ENCODE measurements around the gene SIN3A. TPM values are rescaled to one million over a fixed set of nuclear protein-coding genes. Genes with fewer than 3 reads are reported as not detected.
"Not testable (repeated sequence)": the region's sequence is repeated elsewhere in the genome, so short reads cannot be mapped to it uniquely, and the experiment has no call there.

SIN3A gene
- total RNA-seq, 1 donor from 2014 or later = 34.8 TPM

- no peak for DNase-seq
Observed at GRCh38 chr15:75356006-75356405, 95.5 kb downstream of the SIN3A start.

- no peak for DNase-seq
Observed at GRCh38 chr15:75355369-75355768, 96.1 kb downstream of the SIN3A start.

GRCh38 chr15:75354454-75354853 is 97.0 kb downstream of the SIN3A start:
- no peak for DNase-seq

- DNase-seq = no peak
Observed at GRCh38 chr15:75353604-75354003, 97.9 kb downstream of the SIN3A start.

- no peak for DNase-seq
Observed at GRCh38 chr15:75352186-75353080, 99.1 kb downstream of the SIN3A start.

GRCh38 chr15:75350601-75351361 is 100.7 kb downstream of the SIN3A start:
- DNase-seq = no peak

- no peak for DNase-seq
Observed at GRCh38 chr15:75349851-75350588, 101.5 kb downstream of the SIN3A start.

GRCh38 chr15:75349351-75349669 is 102.2 kb downstream of the SIN3A start:
- DNase-seq = not testable (repeated sequence)

GRCh38 chr15:75348562-75349350 is 102.7 kb downstream of the SIN3A start:
- no peak for DNase-seq

- DNase-seq = no peak
Observed at GRCh38 chr15:75348034-75348561, 103.4 kb downstream of the SIN3A start.

- peak; percentile 73 for DNase-seq
Observed at GRCh38 chr15:75347222-75348033, 104.1 kb downstream of the SIN3A start.

GRCh38 chr15:75346796-75347221 is 104.7 kb downstream of the SIN3A start, which contains the start of gene NEIL1:
Gene NEIL1, plus strand, starts transcription at chr15:75347039. Its CDS starts 1,867 bp downstream, at chr15:75348906.
- no peak for DNase-seq

GRCh38 chr15:75343953-75344352 is 107.5 kb downstream of the SIN3A start:
- not testable (repeated sequence) for DNase-seq

- DNase-seq = no peak
Observed at GRCh38 chr15:75342221-75342620, 109.3 kb downstream of the SIN3A start.

GRCh38 chr15:75339531-75340240 is 111.8 kb downstream of the SIN3A start:
- no peak for DNase-seq

- DNase-seq = no peak
Observed at GRCh38 chr15:75338661-75339240, 112.7 kb downstream of the SIN3A start.

- peak; percentile 94 for DNase-seq
Observed at GRCh38 chr15:75335705-75336355, 115.7 kb downstream of the SIN3A start, which contains the start of gene COMMD4. Gene COMMD4, plus strand, starts transcription at chr15:75336063. Its CDS starts 27 bp downstream, at chr15:75336090.

- DNase-seq = no peak
Observed at GRCh38 chr15:75335313-75335704, 116.2 kb downstream of the SIN3A start.

All from occipital lobe (tissue), 2 donors.